ENCODE results near the gene BRPF3.

Gene BRPF3

DNA sequence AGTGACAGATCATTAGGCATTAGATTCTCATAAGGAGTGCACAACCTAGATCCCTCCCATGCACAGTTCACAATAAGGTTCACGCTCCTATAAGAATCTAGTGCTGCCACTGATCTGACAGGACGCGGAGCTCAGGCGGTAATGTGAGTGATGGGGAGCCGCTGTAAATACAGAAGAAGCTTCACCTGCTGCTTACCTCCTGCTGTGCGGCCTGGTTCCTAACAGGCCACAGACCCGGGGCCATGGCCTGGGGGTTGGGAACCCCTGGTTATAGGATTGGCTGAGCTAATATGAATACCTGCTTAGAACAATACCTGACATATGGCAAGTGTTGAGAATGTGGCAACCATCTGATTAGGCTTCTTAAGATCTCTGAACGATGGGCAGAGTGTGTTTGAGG lies 75.7 kb downstream of the BRPF3 start:
- DNase-seq: no peak

DNA sequence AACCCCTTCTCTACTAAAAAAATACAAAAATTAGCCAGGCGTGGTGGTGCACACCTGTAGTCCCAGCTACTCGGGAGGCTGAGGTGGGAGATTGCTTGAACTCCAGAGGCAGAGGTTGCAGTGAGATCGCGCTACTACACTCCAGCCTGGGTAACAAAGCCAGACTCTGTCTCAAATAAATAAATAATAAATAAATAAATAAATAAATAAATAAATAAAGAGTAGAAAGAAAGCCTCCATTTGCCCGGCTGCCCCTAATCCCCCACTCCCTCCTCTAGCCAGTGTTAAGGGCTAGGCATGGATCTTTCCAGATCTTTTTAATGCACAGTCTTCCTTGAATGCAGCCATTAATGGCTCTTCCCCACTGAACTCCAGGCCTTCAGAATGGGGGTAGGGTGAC lies 76.5 kb downstream of the BRPF3 start:
- no peak for DNase-seq

DNA sequence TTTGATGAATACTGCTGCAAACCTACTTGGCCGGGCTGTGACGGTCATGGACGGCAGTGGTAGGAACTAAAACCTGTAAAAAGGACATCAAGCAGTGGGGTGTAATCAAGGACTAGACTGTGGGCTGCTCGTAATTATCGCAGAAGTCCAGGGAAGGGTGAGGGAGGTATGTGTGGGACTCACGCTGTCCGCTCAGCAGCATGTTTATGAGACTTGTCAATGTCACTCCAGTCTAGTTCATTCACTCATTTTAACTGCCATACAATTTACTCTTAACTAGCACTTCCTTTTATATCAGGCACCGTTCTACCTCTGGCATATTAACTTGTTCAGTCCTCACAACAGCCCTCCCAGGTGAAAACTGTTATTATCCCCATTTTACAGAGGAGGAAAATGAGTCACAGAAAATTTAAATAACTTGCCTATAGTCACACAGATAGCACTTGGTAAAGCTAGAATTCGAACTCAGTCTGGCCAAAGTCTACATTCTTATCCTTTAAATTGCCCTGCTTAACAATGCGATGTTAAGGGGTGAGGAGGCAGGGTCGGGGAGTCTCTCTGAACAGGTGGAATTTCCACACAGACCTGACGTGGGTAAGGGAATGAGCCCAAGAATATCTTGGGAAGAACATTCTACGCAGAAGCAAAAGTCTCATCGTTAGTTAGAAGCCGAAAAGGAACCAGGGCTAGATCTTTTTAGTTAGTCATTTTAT lies 77.4 kb downstream of the BRPF3 start:
- DNase-seq: no peak

DNA sequence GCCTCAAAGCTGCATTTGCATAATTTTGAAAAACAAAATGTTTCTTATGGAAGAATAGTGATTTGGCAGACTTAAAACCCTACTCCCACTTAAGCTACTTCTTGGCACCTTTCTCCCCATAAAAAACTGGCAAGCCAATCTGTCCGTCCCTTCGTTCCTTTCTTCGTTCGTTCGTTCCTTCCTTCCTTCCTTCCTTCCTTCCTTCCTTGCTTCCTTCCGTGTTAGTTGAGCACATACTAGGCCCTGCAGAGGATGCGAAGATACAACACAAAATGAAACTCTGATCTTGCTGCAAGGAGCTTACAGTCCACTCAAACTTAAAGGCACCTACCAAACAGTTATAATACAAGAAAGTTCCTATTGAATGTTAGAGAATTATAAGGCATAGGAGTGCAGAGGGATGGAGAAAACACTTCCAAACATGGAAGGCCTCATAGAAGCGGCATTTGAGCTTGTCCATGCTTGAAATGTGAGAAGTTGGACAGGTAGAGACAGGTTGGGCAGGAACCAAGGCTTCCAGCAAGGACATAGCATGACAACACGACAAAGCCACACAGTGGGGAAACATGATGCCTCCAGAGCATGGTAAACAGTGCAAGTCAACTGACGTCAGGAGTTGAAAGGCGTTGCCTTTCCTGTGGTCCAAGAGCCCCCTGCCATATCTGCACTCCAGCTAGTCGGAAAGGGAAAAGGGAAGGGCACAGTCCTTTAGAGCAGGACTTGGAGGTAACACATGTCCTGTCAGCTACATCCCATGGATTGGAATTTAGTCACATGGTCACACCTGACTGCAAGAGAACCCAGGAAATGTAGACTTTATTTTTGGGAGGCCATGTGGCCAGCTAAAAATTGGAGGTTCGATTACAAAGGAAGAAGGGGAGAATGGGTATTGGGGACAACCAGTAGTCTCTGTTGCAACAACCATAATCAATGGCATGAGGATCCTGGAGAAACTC lies 80.3 kb downstream of the BRPF3 start:
- DNase-seq: no peak

DNA sequence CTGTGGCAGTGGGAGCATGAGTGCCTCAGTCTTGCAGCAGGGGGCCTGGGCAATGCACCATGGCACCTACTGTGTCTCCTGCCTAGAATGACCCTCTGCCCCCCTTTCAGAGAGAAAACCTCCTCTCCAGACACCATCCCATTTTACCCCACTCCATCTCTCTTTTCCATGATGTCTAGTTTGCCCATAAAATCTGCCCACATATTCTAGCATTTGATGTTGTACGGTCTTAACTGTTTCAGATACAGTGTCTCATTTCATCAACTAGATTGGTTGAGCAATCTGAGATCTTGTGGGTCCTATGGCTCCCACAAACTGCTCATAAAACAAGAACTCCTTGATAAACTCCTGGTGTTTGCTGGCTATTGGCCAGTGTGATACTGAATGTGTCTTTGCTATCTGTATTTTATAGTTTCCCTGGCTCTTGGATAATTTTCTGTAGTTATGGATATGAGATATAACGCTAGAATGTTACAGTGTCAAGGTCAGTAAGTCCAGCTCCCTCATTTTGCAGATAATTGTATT lies 81.5 kb downstream of the BRPF3 start:
- no peak for DNase-seq

DNA sequence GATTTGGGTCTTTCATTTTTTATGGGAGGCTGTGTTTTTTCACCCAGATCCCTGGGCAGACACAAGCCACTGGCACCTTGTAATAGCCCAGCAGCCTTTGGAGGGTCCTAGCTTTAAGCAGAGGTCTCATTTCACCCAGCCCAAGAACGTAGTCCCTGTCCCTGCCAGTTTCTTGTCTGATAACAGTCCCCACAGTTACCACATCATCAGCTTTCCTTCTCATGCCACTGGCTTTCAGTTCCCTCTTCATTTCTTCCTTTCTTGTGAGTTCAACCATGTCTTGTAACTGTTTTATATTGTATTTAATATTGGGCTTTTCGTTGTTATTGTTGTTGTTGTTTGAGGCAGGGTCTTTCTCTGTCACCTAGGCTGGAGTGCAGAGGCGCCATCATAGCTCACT lies 83.9 kb downstream of the BRPF3 start:
- DNase-seq: no peak

DNA sequence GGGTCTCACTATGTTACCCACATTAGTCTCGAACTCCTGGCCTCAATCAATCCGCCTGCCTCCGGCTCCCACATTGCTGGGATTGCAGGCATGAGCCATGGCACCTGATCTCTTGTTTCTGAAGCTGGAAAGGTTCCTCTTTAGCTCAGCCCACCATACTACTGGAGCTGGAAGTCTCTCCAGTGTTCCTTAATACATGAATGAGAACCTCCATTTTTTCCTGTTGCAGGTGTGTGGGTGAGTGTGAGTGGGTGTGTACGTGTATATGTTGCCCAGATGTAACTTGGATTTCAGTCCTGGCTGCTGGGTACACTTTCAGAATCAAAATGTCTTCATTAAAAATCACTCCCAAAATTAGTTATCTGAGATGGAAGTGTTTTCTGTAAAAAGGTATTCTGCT lies 84.4 kb downstream of the BRPF3 start:
- DNase-seq: no peak

Measured in islet precursor cell (in vitro differentiated cells).